ENCODE results near the gene SERPINB10.

The SERPINB10 gene

GRCh38 chr18:63980896-63981460, 73.2 kb downstream of the SERPINB10 start:
- DNase-seq (ENCODE audit: low read depth in 2 of 2): no peak

GRCh38 chr18:63981719-63982118, 74.0 kb downstream of the SERPINB10 start:
- no peak for DNase-seq (ENCODE audit: low read depth in 2 of 2)

GRCh38 chr18:63982361-63982760, 74.6 kb downstream of the SERPINB10 start:
- DNase-seq (ENCODE audit: low read depth in 2 of 2): no peak
